Fibroblast of peridontal ligament (primary cell): Measurements from ENCODE around the gene SYCN.
"Not testable (repeated sequence)": the region's sequence is repeated elsewhere in the genome, so short reads cannot be mapped to it uniquely, and the experiment has no call there.

ENCODE experiments used
- DNase-seq: peaks from one replicate; pipeline ENCODE4 v3.0.0-alpha.2; 2010; ENCODE audit errors: extremely low read depth

The SYCN gene, protein sequence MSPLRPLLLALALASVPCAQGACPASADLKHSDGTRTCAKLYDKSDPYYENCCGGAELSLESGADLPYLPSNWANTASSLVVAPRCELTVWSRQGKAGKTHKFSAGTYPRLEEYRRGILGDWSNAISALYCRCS

DNA sequence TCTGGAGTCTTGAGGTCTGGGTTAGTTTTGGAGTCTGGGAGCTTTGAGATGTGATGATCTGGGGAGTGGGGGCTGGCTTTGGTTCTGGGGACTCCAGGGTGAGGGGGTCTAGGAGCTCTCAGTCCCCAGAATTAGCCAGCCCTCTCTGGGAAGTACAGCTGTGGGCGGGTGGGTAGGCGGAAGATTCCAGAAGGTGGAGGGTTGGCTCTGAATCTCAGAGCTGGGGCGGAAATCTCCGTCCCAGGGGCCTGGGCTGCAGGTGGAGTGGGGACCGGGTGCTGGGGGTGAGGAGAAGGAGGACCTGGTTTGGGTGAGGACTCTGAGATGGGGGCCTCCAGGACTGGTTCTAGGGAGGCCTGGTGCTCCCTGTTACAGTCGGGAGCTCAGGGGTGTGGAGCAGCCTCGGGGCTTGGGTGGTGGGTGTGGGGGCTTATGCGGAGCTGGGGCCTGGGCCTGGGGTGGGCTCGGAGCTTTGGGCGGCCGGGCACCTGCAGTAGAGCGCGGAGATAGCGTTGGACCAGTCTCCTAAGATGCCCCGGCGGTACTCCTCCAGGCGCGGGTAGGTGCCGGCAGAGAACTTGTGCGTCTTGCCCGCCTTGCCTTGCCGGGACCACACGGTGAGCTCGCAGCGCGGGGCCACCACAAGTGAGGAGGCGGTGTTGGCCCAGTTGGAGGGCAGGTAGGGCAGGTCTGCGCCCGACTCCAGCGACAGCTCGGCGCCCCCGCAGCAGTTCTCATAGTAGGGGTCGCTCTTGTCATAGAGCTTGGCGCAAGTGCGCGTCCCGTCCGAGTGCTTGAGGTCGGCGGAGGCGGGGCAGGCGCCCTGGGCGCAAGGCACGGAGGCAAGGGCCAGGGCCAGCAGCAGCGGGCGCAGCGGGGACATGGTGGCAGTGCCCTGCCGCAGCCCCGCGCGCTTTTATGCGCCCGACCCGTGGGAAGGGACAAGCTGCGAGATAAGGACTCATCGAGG, at the start of gene SYCN:
Gene SYCN (minus strand): TSS at position 892 of the 970 bp plus-strand sequence. CDS start 9 bp downstream, at position 883.
- DNase-seq: no peak

DNA sequence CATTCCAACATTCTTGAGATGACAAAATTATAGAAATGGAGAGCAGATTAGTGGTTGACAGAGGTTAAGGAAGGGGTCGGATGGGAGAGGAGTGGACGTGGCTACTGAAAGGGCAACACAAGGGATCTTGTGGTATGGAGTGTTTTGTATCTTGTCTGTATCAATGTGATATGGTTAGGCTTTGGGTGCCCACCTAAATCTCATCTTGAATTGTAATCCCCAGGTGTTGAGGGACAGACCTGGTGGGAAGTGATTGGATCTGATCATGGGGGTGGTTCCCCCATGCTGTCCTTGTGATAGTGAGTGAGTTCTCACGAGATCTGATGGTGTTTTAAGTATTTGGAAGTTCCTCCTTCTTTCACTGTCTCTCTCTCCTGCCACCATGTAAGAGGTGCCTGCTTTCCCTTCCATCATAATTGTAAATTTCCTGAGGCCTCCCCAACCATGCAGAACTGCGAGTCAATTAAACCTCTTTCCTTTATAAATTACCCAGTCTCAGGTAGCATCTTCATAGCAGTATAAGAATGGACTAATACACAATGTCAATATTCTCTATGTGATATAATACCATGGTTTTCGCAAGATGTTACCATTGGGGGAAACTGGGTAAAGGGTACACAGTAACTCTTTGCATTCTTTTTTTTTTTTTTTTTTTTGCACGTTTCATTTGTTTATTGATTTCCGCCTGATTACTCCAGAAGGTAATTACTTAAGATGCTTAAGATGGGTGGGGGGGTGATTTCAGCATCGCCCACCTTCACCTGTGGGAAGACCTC, 49.5 kb upstream of the SYCN start:
- DNase-seq: no peak

DNA sequence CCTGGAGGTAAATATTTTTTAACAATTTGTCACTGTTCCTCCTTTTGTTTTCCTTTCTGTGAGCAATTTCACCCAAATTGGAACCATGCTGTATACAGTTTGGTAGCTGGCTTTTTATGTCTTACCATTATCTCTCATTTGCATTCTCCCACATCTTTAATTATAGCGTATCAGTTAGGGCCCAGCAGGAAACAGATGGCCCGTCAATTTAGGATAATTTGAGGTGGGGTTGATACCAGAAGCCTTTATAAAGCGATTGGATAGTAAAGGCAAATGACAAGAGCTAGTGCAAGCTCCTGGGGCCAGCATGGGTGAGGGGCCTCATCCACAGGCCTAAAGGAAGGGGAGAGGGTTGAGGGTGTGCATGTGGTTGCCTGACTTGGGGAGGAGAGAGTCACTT, 48.4 kb upstream of the SYCN start:
- DNase-seq: no peak

DNA sequence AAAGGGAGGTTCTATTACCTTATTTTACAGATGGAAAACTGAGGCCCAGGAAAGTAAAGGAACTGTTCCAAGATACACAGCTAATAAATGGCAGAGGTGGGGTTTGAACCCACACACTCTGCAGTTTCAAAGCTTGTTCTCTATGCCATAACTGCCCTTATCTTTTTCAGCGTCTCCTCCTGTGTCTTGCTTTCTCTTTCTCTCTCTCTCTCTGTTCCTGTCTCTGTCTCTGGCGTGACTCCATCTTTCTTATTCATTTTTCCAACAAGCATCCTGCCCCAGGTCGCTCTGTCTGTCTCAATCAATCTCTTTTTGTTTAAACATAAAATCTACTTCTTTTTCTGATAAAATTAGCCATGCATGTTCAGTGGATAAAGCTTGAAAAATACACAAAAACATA, 47.8 kb upstream of the SYCN start:
- no peak for DNase-seq

DNA sequence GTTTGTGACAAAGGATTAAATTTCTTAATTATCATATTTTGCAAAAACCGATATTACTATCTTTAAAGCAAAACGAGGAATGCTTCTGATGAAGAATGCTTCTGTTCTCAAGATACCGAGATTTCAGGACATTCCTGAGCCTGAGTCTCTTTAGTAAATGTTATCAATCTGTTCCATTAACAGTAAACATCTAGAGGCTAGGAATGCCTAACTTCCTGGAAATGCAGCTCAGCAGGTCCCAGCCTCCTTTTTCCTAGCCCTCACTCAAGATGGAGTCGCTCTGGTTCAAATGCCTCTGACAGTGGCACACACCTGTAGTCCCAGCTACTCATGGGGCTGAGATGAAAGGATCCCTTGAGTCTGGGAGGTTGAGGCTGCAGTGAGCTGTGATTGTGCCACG, 47.0 kb upstream of the SYCN start:
- no peak for DNase-seq

DNA sequence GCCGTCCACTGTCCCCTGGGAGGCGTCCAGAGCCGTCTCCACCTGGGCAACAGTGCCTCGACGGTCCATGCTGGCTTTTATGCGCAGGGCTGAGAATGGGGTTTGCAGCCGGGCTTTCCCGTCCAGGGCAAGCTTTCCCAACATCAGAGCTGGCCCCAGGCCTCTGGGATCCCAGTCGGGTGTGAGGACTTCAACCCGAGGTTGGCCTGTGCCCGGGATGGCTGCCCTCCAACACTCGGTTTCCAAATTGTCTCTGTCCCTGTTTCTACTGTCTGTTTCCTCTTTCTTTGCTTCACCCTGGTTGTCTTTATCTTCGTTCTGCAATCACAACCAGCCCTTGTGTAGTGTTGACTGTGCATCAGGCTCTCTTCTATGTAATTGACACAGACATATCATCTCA, 44.7 kb upstream of the SYCN start, which contains the start of gene IFNL4:
Gene IFNL4 (minus strand): TSS at position 51 of the 400 bp plus-strand sequence.
- no peak for DNase-seq

DNA sequence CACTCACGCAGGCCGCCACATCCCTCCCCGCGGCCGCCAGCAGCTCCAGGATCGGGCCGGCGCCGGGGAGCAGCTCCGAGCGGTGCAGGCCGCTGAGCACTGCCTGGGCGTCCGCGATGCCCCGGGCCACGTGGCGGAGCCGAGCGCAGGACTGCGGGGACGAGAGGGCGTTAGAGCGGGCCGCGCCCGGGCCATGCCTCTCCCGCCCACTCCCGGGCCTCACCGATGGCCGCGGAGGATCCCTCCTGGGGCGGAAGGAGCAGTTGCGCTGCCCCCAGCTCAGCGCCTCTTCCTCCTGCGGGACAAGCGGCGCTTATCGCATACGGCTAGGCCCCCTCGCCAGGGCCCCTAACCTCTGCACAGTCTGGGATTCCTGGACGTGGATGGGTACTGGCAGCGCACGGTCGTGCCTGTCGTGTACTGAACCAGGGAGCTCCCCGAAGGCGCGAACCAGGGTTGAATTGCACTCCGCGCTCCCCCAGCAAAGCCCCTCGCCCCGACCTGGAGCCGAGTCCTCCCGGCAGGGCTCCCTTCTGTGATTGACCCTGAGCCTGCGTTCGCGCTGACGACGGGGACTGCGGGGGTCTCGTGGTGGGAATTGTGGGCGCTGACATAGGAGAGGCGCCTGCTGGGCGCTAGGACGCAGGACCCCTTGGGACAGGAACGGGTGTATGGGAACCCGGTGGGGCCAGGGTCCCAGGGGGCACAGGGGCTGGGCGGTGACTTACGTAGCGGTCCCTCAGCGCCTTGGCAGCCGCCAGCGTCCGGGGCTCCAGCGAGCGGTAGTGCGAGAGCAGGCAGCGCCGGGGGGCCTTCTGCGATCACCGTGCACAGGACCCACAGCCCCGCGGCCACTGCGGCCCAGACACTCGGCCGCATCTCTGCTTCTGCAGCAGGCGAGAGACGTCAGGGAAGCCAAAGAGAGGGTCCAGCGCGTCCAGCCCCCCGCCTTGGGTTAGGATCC, 43.9 kb upstream of the SYCN start:
- no peak for DNase-seq

DNA sequence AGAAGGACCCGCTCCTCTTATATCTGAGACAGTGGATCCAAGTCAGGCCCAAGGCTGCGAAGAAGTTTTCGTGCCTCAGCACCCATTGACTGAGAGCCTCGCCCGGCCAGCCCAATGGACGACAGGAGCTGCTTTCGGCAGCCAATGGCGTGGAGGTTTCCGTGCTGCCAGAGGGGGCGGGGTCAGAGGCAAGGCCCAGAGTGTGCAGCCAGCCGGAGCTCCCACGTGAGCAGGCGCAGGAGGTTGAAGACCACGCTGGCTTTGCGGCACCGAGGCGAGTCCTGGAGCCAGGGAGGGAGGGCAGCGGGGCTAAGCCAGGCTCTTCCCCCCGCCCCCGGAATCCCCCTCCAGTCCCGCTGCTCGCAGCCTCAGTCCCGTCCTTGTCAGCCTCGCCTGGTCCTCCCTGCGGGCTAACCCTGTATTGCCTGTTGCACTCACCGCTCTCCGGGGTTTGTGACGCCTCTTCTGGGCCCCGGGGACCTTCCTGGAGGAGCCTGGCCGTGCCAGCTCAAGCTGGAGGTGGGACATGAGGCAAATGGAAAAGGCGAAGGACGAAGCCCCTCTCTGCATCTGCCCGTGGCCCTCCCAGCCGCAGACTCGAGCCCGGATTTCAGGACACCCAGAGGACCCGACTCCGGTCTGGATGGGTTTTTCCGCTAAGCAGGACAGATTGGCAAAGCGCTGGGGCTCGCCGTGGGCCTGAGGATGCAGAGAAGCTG, 43.0 kb upstream of the SYCN start:
- no peak for DNase-seq

DNA sequence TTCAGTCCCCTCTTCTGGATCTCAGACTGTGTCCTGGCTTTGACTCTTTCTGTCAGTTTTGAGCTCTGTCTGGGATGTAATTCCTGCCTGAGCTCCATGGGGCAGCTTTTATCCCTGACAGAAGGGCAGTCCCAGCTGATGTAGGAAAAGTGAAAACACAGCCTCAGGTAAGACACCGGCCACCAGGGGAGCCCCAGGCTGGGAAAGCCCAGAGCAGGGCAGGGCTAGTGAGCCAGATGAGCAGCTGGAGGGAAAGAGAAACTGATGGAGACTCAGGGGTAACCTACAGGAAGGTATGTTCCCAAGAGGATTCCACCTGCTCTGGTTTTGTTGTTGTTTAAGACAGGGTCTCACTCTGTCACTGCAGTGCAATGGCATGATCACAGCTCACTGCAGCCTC, 41.1 kb upstream of the SYCN start:
- DNase-seq: not testable (repeated sequence)

DNA sequence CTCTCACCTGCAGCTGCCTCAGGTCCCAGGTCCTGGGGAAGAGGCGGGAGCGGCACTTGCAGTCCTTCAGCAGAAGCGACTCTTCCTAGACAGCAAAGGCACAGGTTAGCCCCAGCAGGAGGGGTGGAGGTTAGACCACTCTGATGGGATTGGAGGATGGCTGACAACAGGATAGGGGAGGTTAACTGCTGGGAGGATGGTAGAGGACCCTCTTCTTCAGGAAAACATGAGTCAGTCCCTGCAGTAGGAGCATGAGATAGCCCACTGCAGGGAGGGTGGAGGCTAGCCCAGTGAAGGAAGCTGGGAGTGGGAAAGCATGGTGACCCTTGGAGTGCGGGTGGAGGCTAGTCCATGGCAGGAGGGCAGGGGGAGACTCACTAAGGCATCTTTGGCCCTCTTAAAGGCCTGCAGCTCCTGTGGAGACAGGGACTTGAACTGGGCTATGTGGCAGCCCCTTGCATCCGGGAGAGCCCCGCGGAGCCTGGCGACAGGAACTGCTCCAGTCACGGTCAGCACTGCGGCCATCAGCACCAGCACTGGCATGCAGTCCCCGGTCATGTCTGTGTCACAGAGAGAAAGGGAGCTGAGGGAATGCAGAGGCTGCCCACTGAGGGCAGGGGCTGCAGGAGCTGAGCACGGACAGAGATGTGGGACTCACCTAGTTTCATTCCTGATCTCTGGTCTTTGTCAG, 40.5 kb upstream of the SYCN start, which contains the start of gene IFNL3:
Gene IFNL3 (minus strand): TSS at position 597 of the 691 bp plus-strand sequence. CDS start 39 bp downstream, at position 558.
- not testable (repeated sequence) for DNase-seq

DNA sequence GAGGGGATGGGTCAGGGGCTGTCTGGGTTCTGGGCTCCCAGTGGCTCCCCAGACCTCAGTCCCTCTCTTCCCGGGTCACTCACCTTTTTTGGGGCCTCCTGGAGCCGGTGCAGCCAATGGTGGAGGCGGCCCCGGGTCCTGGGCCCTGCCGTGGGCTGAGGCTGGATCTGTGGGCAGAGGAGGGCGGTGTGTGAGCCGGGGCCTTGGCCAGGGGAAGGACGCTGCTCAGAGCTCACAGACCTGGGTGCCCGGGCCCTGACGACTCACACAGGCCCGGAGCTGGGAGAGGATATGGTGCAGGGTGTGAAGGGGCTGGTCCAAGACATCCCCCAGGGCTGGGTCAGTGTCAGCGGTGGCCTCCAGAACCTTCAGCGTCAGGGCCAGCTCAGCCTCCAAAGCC, 39.7 kb upstream of the SYCN start:
- DNase-seq: not testable (repeated sequence)

DNA sequence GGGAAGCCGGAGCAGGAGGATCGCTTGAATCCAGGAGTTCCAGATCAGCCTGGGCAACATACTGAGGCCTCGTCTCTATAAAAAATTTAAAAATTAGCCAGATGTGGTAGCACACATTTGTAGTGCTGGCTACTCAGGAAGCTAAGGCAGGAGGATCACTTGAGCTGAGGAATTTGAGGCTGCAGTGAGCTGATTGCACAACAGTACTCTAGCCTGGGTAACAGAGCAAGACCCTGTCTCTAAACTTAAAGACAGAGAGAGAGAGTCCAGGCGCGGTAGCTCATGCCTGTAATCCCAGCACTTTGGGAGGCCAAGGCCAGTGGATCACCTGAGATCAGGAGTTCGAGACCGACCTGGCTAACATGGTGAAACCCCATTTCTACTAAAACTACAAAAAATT, 36.4 kb upstream of the SYCN start:
- DNase-seq: no peak

DNA sequence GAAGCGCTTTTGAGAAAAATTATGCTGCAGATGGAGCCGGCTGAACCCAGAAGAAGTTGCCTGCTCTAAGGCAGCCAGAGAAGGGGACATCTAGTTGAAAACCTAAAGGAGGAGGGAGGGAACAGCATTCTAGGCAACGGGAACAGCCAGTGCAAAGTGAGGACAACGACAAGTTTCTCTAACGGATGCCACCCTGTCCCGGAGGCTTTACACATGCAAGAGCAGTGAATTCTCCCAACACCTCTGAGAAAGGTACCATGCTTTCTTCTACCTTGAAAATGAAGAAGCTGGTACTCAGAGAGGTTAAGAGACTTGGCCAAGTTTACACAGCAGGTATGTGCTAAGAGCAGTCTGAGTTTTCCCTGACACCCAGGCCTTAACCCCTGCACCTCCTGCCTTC, 34.9 kb upstream of the SYCN start:
- no peak for DNase-seq

DNA sequence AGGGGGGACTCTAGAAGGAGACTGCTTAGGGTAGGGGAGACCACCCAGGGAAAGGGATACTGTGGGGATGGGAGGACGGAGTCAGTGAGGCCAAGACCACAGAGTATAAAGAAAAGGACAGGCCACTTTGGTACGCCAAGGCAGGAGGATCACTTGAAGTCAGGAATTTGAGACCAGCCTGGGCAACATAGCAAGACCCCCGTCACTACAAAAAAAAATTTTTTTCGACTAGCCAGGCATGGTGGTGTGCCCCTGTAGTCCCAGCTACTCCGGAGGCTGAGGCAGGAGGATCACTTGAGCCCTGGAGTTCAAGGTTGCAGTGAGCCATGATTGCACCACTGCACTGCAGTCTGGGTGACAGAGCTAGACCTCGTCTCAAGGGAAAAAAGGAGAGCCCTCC, 34.1 kb upstream of the SYCN start:
- no peak for DNase-seq

DNA sequence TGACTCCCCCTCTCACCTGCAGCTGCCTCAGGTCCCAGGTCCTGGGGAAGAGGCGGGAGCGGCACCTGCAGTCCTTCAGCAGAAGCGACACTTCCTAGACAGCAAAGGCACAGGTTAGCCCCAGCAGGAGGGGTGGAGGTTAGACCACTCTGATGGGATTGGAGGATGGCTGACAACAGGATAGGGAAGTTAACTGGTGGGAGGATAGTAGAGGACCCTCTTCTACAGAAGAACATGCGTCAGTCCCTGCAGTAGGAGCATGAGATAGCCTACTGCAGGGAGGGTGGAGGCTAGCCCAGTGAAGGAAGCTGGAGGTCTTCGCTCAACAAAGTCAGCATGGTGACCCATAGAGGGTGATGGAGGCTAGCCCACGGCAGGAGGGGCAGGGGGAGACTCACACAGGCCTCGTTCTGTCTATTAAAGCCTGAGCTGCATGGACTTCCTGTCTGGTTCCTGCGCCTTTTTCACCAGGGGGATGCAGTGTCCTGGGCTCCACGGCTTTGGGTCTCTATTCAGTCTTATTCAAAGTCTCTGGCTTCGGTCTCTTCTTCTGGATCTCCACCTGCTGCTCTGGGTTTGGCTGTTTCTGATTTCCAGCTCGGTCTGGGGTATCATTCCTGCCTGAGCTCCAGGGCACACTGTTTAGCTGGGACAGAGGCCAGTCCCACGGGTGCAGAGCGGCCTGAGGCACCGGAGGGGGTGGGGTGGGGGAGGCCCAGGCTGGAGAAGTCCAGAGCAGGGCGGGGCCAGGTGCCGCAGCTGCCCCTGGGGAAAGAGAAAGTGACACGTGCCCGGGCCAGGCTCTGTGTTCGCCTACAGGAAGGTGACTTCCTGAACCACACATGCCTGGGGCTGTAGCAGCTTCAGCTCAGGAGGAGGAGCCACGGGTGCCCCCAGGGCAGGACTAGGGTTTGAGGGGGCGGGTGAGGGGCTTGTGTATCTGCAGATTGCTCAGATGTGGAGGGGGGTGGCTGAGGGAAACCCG, 33.4 kb upstream of the SYCN start:
- DNase-seq: no peak

DNA sequence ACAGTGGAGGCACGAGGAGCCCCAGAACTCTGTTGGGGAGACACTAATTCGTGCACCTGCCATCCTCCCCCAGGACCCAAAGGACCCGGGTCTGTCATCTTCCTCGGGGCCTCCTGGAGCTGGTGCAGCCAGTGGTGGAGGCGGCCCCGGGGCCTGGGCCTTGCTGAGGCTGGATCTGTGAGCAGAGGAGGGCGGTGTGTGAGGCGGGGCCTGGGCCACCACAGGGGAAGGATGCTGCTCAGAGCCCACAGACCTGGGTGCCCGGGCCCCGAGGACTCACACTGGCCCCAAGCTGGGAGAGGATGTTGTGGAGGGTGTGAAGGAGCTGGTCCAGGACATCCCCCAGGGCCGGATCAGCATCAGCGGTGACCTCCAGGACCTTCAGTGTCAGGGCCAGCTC, 32.5 kb upstream of the SYCN start:
- DNase-seq: no peak

DNA sequence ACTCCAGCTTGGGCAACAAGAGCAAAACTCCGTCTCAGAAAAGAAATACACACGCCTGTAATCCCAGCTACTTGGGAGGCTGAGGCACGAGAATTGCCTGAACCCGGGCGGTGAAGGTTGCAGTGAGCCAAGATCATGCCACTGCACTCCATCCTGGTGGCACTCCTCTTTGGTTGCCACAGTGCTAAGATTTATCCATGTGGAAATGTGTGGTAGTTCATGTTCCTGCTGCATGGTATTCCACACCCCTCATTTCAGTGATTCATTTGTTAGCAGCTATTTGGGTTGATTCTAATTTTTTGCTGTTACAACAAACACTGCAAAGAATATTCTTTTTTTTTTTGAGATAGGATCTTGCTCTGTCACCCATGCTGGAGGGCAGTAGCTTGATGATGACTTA, 28.6 kb upstream of the SYCN start:
- DNase-seq: no peak

DNA sequence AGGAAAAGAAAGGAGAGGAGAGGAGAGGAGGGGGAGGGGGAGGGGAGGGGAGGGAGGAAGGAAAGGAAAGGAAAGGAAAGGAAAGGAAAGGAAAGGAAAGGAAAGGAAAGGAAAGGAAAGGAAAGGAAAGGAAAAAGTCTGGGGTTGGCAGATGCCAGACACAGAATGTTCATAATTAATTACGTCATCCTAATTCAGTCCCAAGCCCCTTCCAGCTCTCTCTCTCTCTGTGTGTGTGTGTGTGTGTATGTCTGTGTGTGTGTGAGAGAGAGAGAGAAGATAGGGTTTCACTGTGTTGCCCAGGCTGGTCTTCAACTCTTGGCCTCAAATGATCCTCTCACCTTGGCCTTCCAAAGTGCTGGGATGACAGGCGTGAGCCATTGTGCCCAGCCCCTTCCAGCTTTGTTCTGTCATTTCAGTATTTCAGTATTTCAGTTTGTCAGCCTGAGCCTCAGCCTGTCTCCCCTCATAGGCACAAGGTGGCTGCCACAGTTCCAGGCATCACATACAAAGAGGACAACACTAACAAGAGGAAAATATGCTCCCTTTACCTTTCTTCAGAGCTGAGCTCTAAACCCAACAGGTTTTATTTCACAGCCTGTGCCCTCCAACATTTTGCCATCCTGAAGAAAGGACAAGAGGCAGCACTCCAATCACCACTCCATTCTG, 26.2 kb upstream of the SYCN start:
- DNase-seq: no peak
